ENCODE measurements around the gene CAPN5.
A peak's percentile ranks its signal among the peaks of the same experiment; 100 is the strongest.

Gene CAPN5

GRCh38 chr11:77081381-77081851, 14.6 kb downstream of the CAPN5 start:
- Mint-ChIP-seq H3K4me3 (no peak overlapping the region), H3K36me3 (peaks cover 6% of the 10 kb centered on the region), H3K9me3 (no peaks in the 10 kb centered on the region), H3K27ac (peak overlapping the region; percentile 96), H3K4me1 (peaks cover 34% of the 10 kb centered on the region)
- DNase-seq (ENCODE audit: low spot score in 2 of 2), result no peak
- no peak for ATAC-seq

GRCh38 chr11:77081976-77082836, 15.4 kb downstream of the CAPN5 start:
- H3K4me1 Mint-ChIP-seq, result peaks cover 34% of the 10 kb centered on the region
- H3K4me3 Mint-ChIP-seq, result peak overlapping the region; percentile 53
- DNase-seq (ENCODE audit: low spot score in 2 of 2) (no peak), ATAC-seq (peak; percentile 35)
- peak overlapping the region; percentile 96 for H3K27ac Mint-ChIP-seq
- H3K9me3 Mint-ChIP-seq, result no peaks in the 10 kb centered on the region
- H3K36me3 Mint-ChIP-seq, result peaks cover 6% of the 10 kb centered on the region

- H3K27ac Mint-ChIP-seq, result peak overlapping the region; percentile 96
- H3K36me3 Mint-ChIP-seq, result peaks cover 6% of the 10 kb centered on the region
- no peak for DNase-seq (ENCODE audit: low spot score in 2 of 2)
- H3K9me3 Mint-ChIP-seq, result no peaks in the 10 kb centered on the region
- peaks cover 34% of the 10 kb centered on the region for H3K4me1 Mint-ChIP-seq
- peak overlapping the region; percentile 53 for H3K4me3 Mint-ChIP-seq
- peak; percentile 76 for ATAC-seq
These were observed 16.2 kb downstream of the CAPN5 start for GRCh38 chr11:77082838-77083565.

- Mint-ChIP-seq H3K4me1 (peaks cover 34% of the 10 kb centered on the region), H3K27ac (peak overlapping the region; percentile 96), H3K4me3 (no peak overlapping the region), H3K36me3 (peaks cover 6% of the 10 kb centered on the region), H3K9me3 (no peaks in the 10 kb centered on the region)
- DNase-seq (ENCODE audit: low spot score in 2 of 2) (no peak), ATAC-seq (no peak)
These were observed 16.9 kb downstream of the CAPN5 start for GRCh38 chr11:77083566-77084245.

GRCh38 chr11:77084581-77085191, 17.9 kb downstream of the CAPN5 start:
- no peak overlapping the region for H3K4me3 Mint-ChIP-seq
- peaks cover 34% of the 10 kb centered on the region for H3K4me1 Mint-ChIP-seq
- H3K9me3 Mint-ChIP-seq, result no peaks in the 10 kb centered on the region
- DNase-seq (ENCODE audit: low spot score in 2 of 2) (no peak), ATAC-seq (no peak)
- peaks cover 6% of the 10 kb centered on the region for H3K36me3 Mint-ChIP-seq
- H3K27ac Mint-ChIP-seq, result no peak overlapping the region

GRCh38 chr11:77085652-77086051, 18.9 kb downstream of the CAPN5 start:
- H3K36me3 Mint-ChIP-seq, result peaks cover 6% of the 10 kb centered on the region
- DNase-seq (ENCODE audit: low spot score in 2 of 2), result no peak
- no peaks in the 10 kb centered on the region for H3K9me3 Mint-ChIP-seq
- H3K4me1 Mint-ChIP-seq, result peaks cover 26% of the 10 kb centered on the region
- no peak overlapping the region for H3K27ac Mint-ChIP-seq
- ATAC-seq, result no peak
- H3K4me3 Mint-ChIP-seq, result no peak overlapping the region

- Mint-ChIP-seq H3K4me3 (no peak overlapping the region), H3K9me3 (no peaks in the 10 kb centered on the region), H3K4me1 (peaks cover 23% of the 10 kb centered on the region), H3K27ac (no peak overlapping the region), H3K36me3 (peaks cover 4% of the 10 kb centered on the region)
- no peak for ATAC-seq
- DNase-seq (ENCODE audit: low spot score in 2 of 2), result no peak
These were observed 20.0 kb downstream of the CAPN5 start for GRCh38 chr11:77086521-77087472.

- Mint-ChIP-seq H3K4me3 (no peak overlapping the region), H3K36me3 (no peaks in the 10 kb centered on the region), H3K4me1 (peaks cover 14% of the 10 kb centered on the region), H3K27ac (no peak overlapping the region), H3K9me3 (no peaks in the 10 kb centered on the region)
- DNase-seq (ENCODE audit: low spot score in 2 of 2) (no peak), ATAC-seq (no peak)
These were observed 21.0 kb downstream of the CAPN5 start for GRCh38 chr11:77087723-77088225.

- no peaks in the 10 kb centered on the region for H3K9me3 Mint-ChIP-seq
- H3K27ac Mint-ChIP-seq, result peak overlapping the region; percentile 64
- ATAC-seq, result no peak
- no peak overlapping the region for H3K4me3 Mint-ChIP-seq
- DNase-seq (ENCODE audit: low spot score in 2 of 2), result no peak
- H3K4me1 Mint-ChIP-seq, result peaks cover 7% of the 10 kb centered on the region
- no peaks in the 10 kb centered on the region for H3K36me3 Mint-ChIP-seq
These were observed 21.6 kb downstream of the CAPN5 start for GRCh38 chr11:77088236-77089003.

- Mint-ChIP-seq H3K4me1 (peaks cover 5% of the 10 kb centered on the region), H3K4me3 (no peak overlapping the region), H3K36me3 (no peaks in the 10 kb centered on the region), H3K27ac (peak overlapping the region; percentile 64), H3K9me3 (no peaks in the 10 kb centered on the region)
- no peak for DNase-seq (ENCODE audit: low spot score in 2 of 2)
- ATAC-seq, result no peak
These were observed 22.3 kb downstream of the CAPN5 start for GRCh38 chr11:77089004-77089545.

GRCh38 chr11:77090046-77090372, 23.2 kb downstream of the CAPN5 start:
- no peak for ATAC-seq
- no peak overlapping the region for H3K27ac Mint-ChIP-seq
- no peak overlapping the region for H3K4me3 Mint-ChIP-seq
- no peaks in the 10 kb centered on the region for H3K9me3 Mint-ChIP-seq
- no peaks in the 10 kb centered on the region for H3K36me3 Mint-ChIP-seq
- peaks cover 5% of the 10 kb centered on the region for H3K4me1 Mint-ChIP-seq
- DNase-seq (ENCODE audit: low spot score in 2 of 2), result no peak

GRCh38 chr11:77090373-77091111, 23.8 kb downstream of the CAPN5 start:
- no peak for ATAC-seq

More at GRCh38 chr11:77090373-77091111, 23.8 kb downstream of the CAPN5 start:
- H3K9me3 Mint-ChIP-seq, result no peaks in the 10 kb centered on the region
- no peak for DNase-seq (ENCODE audit: low spot score in 2 of 2)
- no peaks in the 10 kb centered on the region for H3K36me3 Mint-ChIP-seq
- H3K4me1 Mint-ChIP-seq, result peaks cover 5% of the 10 kb centered on the region
- no peak overlapping the region for H3K27ac Mint-ChIP-seq
- H3K4me3 Mint-ChIP-seq, result no peak overlapping the region

Measured in stimulated activated effector memory CD8-positive, alpha-beta T cell treated with anti-CD3 and anti-CD28 coated beads, Interleukin-12 subunit alpha, Interleukin-12 subunit beta, amount 100 ng/mL, for 72 hours (primary cell).